GM12872 (cell line): Measurements from ENCODE around the gene OR51A7.
"Not testable (repeated sequence)": the region's sequence is repeated elsewhere in the genome, so short reads cannot be mapped to it uniquely, and the experiment has no call there.

ENCODE experiments used
- CTCF ChIP-seq: IDR thresholded peaks from 3 replicates; pipeline ENCODE4 v1.5.1; 2011; ENCODE audit warnings: low read depth, mild to moderate bottlenecking, low read length, moderate library complexity; ENCODE audit not compliant: insufficient read depth

OR51A7 gene

GRCh38 chr11:4955613-4956012 lies 52.0 kb downstream of the OR51A7 start, which contains the start of gene OR51A2:
TSS of gene OR51A2 (minus strand) at chr11:4955713. CDS start at chr11:4955713, 0 bp downstream.
- not testable (repeated sequence) for TF ChIP-seq CTCF

GRCh38 chr11:4957396-4957795 lies 53.8 kb downstream of the OR51A7 start:
- no peak for TF ChIP-seq CTCF
